Right hindlimb (tissue), 1 donor: ENCODE results near the gene HOOK2.
"Not testable (repeated sequence)": the region's sequence is repeated elsewhere in the genome, so short reads cannot be mapped to it uniquely, and the experiment has no call there.

Experiments
- DNase-seq: peaks from one replicate; pipeline ENCODE4 v3.0.0-alpha.2; 2018

Gene HOOK2, protein sequence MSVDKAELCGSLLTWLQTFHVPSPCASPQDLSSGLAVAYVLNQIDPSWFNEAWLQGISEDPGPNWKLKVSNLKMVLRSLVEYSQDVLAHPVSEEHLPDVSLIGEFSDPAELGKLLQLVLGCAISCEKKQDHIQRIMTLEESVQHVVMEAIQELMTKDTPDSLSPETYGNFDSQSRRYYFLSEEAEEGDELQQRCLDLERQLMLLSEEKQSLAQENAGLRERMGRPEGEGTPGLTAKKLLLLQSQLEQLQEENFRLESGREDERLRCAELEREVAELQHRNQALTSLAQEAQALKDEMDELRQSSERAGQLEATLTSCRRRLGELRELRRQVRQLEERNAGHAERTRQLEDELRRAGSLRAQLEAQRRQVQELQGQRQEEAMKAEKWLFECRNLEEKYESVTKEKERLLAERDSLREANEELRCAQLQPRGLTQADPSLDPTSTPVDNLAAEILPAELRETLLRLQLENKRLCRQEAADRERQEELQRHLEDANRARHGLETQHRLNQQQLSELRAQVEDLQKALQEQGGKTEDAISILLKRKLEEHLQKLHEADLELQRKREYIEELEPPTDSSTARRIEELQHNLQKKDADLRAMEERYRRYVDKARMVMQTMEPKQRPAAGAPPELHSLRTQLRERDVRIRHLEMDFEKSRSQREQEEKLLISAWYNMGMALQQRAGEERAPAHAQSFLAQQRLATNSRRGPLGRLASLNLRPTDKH

DNA sequence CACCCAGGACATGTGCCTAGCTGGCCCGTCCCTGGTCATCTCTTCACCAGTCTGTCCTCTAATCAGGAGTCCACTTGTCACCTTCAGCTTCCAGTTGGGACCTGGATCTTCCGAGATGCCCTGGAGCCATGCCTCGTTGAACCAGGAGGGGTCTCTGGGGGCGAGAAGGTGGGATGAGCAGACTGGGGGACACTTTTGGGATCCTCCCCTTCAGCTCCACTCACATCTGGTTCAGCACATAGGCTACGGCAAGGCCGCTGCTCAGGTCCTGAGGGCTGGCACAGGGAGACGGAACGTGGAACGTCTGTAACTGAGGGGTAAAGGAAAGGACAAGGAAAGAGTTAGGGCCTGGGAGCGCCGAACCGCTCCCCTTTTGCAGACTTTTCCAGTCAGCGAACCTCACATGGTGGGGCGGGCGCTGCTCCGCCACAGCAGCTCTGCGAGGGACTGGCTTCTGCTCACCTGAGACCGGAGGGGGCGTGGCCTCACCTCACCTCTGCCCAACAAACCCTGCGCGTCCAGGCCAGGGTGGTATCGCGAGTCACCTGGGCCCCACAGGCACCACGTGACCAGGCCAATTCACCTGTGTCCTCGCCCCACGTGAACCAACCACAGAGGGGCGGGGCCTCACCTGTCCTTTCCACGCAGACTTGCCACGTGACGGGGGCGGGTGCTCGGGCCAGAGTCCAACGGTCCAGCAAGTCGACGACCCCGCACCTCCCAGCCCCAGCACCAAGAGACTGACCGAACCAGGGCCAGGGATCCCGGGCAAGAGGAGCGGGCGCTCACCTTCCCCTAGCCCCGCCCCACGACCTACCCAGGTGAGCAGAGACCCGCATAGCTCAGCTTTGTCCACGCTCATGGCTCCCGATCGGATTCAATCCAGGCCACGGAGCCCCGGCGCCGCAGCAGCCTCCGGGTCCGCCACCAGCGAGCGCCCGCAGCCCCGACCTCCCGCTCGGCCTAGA lies at the start of gene HOOK2:
Gene HOOK2, minus strand, starts transcription at position 965 of the 968 bp plus-strand sequence. Its CDS starts 103 bp downstream, at position 862.
- no peak for DNase-seq

DNA sequence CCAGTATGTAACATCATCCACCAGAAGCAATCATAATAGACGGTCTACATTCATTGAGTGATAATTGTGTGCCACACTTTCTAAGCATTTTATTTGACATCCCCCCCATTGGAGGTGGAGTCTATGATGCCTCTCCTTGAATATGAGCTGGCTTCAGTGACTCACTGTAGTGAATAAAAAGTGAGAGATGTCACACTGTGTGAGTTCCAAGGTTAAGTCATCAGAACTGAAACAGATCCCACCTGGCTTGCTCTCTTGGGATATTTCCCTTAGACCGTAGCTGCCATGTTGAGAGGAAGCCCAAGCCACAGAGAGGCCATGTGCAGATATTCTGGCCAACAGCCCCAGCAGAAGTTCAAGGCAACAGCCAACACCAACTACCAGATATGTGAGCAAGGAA lies 46.4 kb upstream of the HOOK2 start:
- no peak for DNase-seq

DNA sequence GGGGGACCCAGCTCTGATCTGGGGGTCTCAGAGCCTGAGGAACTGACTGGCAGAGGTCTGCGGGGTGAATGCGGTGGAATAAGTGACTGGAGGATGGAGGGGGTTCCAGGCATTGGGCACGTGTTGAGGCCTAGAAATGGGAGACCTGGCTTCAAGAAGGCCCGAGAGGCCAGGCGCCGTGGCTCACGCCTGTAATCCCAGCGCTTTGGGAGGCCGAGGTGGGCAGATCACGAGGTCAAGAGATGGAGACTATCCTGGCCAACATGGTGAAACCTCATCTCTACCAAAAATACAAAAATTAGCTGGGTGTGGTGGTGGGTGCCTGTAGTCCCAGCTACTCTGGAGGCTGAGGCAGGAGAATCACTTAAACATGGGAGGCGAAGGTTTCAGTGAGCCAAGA lies 42.5 kb upstream of the HOOK2 start:
- DNase-seq: not testable (repeated sequence)

DNA sequence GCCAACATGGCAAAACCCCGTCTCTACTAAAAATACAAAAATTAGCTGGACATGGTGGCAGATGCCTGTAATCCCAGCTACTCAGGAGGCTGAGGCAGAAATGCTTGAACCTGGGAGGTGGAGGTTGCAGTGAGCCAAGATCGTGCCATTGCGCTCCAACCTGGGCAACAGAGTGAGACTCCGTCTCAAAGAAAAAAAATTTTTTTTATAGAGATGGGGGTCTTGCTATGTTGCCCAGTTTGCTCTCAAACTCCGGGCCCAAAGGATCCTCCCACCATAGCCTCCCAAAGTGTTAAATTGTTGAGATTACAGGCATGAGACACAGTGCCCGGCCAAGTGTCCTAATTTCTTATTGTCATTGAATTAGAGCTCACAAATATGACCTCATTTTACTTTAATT lies 41.8 kb upstream of the HOOK2 start:
- DNase-seq: not testable (repeated sequence)

DNA sequence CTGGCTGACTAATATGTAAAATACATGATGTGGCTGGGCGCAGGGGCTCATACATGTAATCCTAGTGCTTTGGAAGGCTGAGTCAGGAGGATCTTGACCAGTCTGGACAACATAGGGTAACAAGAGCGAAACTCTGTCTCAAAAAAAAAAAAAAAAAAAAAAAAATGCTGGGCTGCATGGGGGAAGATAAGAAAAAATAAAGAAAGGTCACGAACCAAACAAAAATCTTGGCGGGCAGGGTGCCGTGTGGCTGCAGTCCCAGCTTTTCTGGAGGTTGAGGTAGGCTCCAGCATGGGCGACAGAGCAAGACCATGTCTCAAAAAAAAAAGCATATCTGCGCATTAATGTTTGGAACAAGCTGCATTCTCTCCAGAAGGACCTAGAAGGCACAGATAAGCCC lies 39.7 kb upstream of the HOOK2 start:
- no peak for DNase-seq

DNA sequence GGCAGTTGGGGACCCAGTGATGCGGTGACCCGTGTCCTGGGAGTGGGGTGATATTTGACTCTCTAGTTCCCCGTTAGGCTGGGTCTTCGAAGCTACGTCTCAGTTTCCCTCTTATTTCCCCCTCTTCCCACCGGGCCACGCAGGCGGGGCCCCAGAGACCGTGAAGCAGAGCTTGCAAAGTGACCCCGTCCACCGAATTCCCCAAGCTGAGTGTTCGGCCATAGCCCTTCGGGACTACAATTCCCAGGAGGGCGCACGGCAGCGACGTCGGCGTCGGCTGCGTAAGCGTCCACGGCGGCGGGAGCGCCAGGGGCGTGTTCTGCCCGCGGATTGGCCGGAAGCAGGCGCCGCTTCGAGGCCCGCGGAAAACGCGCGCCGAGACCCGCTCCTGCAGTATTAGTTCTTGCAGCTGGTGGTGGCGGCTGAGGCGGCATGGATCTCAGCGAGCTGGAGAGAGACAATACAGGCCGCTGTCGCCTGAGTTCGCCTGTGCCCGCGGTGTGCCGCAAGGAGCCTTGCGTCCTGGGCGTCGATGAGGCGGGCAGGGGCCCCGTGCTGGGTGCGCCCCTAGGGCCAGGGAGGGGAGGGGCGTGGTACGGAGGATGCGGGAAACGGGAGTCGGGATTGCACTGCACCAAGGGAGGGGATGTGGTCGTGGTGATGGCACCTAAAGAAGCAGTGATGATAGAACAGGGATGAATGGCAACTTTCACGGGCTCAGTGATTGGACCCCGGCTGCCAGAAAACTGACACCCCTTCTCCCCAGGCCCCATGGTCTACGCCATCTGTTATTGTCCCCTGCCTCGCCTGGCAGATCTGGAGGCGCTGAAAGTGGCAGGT lies 31.1 kb upstream of the HOOK2 start, which contains the start of gene RNASEH2A:
Gene RNASEH2A, plus strand, starts transcription at position 343 of the 840 bp plus-strand sequence. Its CDS starts 90 bp downstream, at position 433.
- DNase-seq: peak; percentile 93

DNA sequence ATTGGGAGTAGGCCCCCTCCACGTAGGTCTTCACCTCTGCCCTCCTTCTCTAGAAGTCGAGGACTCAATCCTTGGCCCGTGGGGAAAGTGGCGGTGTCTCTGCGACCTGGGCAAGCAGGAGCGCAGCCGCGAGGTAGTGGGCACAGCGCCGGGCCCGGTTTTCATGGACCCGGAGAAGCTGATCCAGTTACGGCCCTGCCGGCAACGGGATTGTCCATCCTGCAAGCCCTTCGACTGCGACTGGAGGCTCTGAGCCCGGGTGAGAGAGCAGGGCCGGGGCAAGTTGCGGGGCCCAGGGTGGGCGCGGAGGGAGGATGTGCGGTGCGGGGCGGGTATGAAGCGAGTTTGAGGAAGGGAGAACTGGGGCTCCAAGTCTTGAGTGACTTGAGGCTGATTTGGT lies 28.7 kb upstream of the HOOK2 start:
- DNase-seq: no peak

DNA sequence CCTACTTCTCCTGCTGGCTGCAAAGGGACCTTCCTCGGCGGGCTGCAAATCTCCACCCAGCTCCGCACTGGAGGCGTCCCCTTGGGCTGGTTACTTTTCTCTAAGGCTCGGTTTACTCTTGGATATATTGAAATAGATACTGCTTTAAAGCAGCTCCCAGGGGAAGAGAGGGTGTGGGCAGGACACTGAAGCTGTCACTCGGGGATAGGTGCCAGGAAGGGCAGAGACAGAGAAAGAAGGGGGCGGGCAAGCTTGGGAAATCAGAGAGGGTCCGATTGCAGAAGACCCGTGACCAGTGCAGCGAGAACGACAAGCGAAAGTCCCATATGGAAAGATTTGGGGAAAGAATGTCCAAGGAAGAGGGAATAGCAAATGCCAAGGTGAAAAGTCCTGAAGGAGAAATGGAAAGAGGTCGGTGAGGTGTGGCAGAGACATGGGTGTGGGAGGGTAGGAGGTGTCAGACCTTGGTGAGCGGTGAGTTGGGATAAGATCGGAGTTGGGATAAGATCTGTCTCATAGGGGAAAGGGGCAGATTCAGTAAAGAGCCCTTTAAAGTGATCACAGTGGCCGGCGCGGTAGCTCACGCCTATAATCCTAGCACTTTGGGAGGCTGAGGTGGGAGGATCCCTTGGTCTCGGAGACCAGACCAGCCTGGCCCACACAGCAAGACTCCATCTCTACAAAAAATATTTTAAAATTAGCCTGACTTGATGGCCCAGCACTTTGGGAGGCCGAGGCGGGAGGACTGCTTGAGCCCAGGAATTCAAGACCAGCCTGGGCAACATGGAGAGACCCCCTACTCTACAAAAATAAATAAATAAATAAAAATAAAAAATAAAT lies 27.1 kb upstream of the HOOK2 start:
- DNase-seq: no peak

DNA sequence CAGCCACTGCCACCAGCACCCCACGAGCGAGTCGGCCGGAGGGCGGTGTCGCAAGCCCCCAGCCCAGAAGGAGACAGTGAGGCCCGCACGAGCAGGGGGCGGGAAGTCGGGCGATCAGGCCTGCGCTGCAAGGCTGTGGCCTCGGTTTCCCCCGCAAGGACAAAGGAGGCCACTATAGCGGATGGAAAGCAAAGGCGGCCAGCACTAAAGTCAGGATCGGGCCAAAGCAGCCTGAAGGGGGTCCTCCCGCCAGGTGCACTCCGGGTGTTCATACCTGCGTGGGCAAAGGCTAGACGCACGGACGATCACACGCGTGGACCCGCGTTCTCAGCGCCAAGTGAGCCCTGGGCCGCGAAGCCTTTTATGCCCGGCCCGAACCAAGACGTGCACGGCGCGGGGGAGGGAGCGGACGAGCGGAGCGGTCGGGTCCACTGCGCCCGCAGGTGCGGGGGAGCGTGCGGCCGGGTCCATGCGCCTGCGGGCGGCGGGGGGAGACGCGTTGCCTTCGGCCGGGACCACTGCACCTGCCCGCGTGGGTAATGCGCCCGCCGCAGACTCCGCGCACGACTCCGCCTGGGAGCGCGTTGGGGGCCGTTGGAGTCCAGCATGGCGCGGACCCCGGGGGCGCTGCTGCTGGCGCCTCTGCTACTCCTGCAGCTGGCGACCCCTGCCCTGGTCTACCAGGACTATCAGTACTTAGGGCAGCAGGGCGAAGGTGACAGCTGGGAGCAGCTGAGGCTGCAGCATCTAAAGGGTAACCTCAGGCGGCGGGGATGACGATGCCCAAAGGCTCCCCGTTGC lies 26.3 kb upstream of the HOOK2 start, which contains the start of the genes PRDX2 and THSD8:
Gene PRDX2, minus strand, starts transcription at position 335 of the 801 bp plus-strand sequence. CDS start 539 bp downstream, outside the sequence.
Gene THSD8, plus strand, starts transcription at position 604 of the 801 bp plus-strand sequence. Its CDS starts 3 bp downstream, at position 607.
- peak; percentile 84 for DNase-seq

DNA sequence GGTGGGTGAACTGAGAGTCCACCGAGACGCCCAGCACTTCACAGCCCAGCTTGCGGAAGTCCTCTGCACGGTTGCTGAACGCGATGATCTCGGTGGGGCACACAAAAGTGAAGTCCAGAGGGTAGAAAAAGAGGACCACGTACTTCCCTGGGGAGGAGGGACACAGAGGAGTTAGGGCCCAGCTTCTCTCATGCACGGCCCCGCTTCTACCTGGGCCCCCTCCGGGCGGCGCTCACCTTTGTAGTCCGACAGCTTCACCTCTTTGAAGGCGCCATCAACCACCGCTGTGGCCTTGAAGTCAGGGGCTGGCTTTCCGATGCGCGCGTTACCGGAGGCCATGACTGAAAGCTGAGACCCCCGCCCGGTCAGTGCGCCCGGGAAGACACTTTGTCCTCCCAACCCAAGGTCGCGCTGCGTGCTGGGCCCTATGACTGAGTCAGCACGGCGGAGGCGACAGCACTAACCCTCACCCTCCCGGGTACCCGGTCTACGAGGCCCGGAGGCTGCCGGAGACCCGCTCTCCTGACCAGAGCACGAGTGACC lies 25.6 kb upstream of the HOOK2 start:
- no peak for DNase-seq

DNA sequence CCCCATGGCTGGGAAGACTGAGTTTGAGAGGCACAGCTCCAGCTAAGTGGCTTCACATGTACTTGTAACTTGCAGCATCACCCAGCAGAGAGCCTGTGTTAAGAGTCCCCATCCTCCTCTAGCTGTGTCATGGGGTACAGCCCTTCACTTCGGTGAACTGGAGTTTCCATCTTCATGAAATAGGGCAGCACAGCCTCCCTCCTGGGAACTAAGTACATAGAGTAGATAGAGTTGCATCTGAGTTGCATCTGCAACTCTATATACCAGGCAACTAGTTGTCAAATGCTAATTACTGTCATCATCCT lies 25.1 kb upstream of the HOOK2 start:
- no peak for DNase-seq

DNA sequence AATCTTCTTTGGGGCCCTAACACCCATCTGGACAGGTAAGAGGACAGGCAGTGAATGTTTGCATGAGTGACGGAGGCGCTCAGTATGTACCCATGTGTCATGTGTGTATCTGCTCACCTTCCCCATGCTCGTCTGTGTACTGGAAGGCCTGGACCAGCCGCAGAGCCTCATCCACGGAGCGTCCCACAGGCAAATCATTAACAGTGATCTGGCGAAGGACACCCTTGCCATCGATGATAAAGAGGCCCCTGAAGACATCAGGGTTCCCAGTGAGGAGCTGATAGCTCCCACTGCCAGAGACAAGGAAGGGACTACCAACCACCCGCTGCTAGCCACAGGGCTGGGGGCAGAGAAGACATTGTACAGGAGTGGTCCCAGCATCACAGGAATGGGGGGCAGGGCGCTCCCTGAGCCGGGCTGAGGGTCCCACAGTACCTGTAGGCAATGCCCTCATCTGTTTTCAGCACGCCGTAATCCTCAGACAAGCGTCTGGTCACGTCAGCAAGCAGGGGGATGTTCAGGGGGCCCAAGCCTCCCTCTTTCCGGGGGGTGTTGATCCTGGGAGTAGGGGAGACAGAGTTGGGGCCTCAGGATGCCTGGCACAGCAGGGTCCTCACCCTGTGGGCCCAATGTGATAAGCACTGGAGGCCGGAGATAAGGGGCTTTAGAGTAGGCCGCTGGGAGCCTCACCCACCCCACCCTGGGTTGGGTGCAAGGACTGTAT lies 24.6 kb upstream of the HOOK2 start:
- DNase-seq: no peak

DNA sequence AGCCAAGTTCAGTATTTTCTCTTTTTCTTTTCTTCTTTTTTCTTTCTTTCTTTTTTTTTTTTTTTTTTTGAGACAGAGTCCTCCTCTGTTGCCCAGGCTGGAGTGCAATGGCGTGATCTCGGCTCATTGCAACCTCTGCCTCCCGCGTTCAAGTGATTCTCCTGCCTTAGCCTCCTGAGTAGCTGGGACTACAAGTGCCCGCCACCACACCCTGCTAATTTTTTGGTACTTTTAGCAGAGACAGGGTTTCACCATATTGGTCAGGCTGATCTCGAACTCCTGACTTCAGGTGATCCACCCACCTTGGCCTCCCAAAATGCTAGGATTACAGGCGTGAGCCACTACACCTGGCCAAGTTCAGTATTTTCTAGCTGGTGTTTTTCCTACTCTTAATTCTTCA lies 22.3 kb upstream of the HOOK2 start:
- not testable (repeated sequence) for DNase-seq

DNA sequence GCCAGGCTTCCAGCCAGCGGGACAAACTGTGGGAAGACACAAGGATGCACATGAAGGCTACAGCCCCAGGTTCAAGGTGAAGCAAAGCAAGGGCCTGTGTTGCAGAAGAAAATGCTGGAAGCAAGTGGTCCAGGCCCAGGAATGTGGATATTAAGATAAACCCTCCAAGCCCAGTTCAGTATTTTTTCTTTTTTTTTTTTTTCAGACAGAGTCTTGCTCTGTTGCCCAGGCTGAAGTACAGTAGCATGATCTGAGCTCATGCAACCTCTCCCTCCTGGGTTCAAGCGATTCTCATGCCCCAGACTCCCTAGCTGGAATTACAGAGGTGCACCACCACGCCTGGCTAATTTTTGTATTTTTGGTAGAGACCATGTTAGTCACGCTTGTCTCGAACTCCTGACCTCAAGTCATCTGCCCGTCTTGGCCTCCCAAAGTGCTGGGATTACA lies 21.8 kb upstream of the HOOK2 start:
- DNase-seq: no peak

DNA sequence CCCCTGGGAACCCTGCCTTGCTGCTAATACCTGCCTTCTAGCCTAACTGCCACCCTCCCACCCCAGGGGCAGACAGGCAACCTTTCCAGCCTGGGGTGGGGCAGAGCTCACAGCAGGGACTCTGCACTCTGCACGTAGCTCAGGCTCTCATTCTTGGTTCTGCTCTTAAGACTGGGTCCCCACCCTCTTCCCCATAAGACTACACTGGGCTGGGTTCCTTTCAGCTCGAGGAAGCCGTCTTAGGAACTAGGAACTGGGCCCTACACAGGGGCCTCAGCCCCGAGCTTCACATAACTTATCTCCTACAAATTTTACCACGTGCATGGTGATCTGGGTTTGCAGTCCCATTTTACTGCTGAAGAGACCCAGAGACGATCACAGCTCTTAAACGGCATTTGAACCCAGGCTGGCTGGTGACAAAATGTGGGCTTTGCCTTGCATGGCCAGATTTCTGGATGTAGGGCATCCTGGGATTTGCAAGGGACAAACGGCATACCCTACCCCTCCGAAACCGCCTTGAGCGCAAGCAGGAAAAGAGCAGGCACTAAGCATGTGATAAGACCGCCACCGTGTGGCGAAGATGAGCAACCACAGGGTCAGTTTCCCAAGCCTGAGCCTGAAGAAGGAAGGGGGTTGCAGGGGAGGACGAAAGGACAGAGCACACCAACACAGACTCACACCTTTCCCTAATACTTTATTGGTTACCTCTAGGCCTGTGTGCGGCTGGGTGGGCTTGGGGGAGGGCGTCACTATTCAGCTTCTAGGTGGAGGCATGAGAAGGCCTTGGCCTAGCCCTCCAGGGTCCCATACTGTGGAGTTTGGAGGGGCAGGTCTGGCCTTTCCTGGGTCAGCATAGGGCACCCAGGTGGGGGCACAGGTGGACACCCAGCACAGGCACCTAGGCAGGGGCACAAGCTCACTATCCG lies 21.1 kb upstream of the HOOK2 start:
- DNase-seq: peak; percentile 83

DNA sequence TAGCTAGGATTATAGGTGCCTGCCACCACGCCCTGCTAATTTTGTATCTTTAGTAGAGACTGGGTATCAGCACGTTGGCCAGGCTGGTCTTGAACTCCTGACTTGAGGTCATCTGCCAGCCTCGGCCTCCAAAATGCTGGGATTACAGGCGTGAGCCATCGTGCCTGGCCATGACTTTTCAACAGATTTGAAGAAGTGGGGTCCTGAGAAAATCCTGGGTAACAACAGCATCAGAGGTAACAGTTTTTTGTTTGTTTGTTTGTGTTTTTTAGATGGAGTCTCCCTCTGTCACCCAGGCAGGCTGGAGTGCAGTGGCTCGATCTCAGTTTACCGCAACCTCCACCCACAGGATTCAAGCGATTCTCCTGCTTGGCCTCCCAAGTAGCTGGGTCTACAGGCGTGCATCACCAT lies 19.6 kb upstream of the HOOK2 start:
- DNase-seq: no peak

DNA sequence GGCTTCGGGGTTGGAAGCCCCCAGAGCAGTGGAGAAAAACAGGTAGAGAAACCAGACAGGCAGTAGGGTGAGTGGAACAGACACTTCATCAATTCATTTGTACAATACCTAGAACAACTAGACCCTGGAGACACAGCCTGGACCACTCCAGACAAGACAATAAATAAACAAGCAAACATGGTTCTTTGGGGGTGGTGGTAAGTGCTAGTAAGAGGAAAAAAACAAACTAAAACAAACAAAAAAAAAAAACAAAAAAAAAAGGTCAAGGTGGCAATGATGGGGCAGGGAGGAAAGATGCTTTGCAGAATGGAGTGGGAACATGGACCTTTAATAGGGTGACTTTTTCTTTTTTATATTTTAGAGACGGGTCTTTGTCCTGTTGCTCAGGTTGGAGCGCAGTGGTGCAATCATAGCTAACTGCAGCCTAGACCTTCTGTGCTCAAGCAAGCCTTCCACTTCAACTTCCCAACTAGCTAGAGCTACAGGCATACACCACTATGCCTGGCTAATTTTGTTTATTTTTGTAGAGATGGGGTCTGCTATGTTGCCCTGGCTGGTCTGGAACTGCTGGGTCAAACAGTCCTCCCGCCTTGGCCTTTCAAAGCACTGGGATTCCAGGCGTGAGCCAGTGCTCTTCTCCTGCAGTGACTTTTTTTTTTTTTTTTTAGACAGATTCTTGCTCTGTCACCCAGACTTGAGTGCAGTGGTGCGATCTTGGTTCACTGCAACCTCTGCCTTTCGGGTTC lies 19.0 kb upstream of the HOOK2 start:
- DNase-seq: no peak
